Stomach smooth muscle (tissue), 2 donors: ENCODE results near the gene LSM4.

Experiments
- H3K27ac ChIP-seq: one replicate; pipeline ENCODE4 v1.7.0; 2013; ENCODE audit warnings: mild to moderate bottlenecking, low read length, inconsistent platforms
- H3K27me3 ChIP-seq, 2 donors: one replicate each; pipeline ENCODE4 v1.7.0; 2013; ENCODE audit warnings: low read length in 2 of 2; ENCODE audit not compliant: insufficient read depth in 2 of 2, control insufficient read depth in 1 of 2
- H3K36me3 ChIP-seq, 2 donors: one replicate each; pipeline ENCODE4 v1.7.0; 2013; ENCODE audit warnings: low read length in 2 of 2; ENCODE audit not compliant: control insufficient read depth in 2 of 2, insufficient read depth in 2 of 2
- H3K4me1 ChIP-seq: one replicate; pipeline ENCODE4 v1.7.0; 2013; ENCODE audit warnings: low read length; ENCODE audit not compliant: control insufficient read depth, insufficient read depth
- H3K4me3 ChIP-seq, 2 donors: one replicate each; pipeline ENCODE4 v1.7.0; 2013; ENCODE audit warnings: low read length in 2 of 2
- H3K9ac ChIP-seq, 2 donors: one replicate each; pipeline ENCODE4 v1.7.0; 2013; ENCODE audit warnings: low read length in 2 of 2, mild to moderate bottlenecking in 1 of 2
- H3K9me3 ChIP-seq, 2 donors: one replicate each; pipeline ENCODE4 v1.7.0; 2013; ENCODE audit warnings: low read length in 2 of 2; ENCODE audit not compliant: control insufficient read depth in 2 of 2
- donor health status: healthy.
- donor health status: Pancreatic carcinoma.

The LSM4 gene

DNA sequence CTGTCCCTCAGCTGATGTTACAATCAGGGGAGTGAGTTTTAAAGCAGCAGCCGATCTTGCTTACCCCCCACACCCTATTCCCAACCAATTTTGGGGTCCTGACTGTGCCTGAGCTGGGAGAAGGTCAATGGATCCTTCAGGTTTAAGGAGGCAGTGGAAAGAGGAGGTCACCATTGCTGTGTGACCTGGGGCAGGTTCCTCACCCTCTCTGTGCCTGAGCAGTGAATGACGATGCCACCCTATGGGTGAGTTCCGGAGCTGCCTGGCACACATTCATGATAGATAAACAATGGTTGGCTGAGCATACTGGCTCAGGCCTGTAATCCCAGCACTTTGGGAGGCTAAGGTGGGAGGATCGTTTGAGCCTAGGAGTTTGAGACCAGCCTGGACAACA, 21.2 kb downstream of the LSM4 start:
- Histone ChIP-seq H3K9me3 (no peaks in the 10 kb centered on the region), H3K4me3 (no peak overlapping the region), H3K27me3 (no peaks in the 10 kb centered on the region), H3K36me3 (no peaks in the 10 kb centered on the region), H3K4me1 (peaks cover 45% of the 10 kb centered on the region), H3K9ac (no peak overlapping the region), H3K27ac (peak overlapping the region; percentile 41)

DNA sequence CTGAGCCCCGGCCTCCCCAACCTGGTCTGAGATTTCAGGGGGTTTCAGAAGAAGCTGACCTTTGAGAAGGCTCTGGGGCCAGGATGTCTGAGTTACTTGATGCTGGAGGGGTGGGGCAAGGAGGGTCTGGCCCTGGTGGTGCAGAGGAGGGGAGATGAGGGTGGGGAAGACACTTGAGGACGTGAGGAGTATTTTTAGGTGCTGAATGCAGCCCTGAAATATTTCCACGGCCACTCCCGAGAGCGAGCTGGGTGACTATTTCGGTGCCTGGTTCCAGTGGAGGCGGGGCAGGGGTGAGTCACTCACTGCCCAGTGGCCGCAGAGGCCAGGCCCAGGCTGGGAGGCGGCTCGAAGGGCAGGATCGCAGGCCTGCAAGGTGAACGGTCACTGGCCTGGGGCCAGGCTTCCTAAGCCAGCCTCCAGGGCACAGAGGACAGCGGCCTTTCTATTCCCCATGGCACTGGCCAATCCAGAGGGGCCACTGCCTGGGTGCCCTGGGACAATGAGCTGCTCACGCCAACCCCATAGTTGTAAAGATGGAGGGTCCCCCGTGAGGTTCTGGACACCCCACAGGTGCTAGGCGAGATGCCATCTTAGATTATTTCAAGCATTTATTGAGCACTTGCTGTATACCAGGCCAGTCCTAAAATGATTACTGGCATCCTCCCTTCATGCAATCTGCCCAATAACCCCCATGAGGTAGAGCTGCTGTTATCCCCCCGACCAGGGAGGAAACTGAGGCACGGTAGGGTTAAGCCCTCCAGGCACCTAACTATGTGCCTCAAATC, 21.8 kb downstream of the LSM4 start:
- peak overlapping the region; percentile 41 for H3K27ac ChIP-seq
- H3K27me3 ChIP-seq, result no peaks in the 10 kb centered on the region
- H3K9ac ChIP-seq, result peak overlapping the region in 1 of 2 donors; percentile 21
- H3K9me3 ChIP-seq, result no peaks in the 10 kb centered on the region
- no peak overlapping the region for H3K4me3 ChIP-seq
- H3K4me1 ChIP-seq, result peaks cover 41% of the 10 kb centered on the region
- H3K36me3 ChIP-seq, result no peaks in the 10 kb centered on the region

- H3K36me3 ChIP-seq, result no peaks in the 10 kb centered on the region
- peaks cover 0 to 3% of the 10 kb centered on the region in 2 donors for H3K9me3 ChIP-seq
- no peak overlapping the region for H3K9ac ChIP-seq
- H3K27ac ChIP-seq, result no peak overlapping the region
- no peaks in the 10 kb centered on the region for H3K27me3 ChIP-seq
- peaks cover 27% of the 10 kb centered on the region for H3K4me1 ChIP-seq
- no peak overlapping the region for H3K4me3 ChIP-seq
These were observed 23.2 kb downstream of the LSM4 start for GRCh38 chr19:18299654-18300053.

- Histone ChIP-seq H3K4me3 (no peak overlapping the region), H3K27me3 (no peaks in the 10 kb centered on the region), H3K36me3 (no peaks in the 10 kb centered on the region), H3K27ac (no peak overlapping the region), H3K4me1 (peaks cover 17% of the 10 kb centered on the region), H3K9ac (no peak overlapping the region), H3K9me3 (peaks cover 0 to 3% of the 10 kb centered on the region in 2 donors)
These were observed 24.3 kb downstream of the LSM4 start for GRCh38 chr19:18298601-18299000.

GRCh38 chr19:18297308-18297707, 25.6 kb downstream of the LSM4 start:
- Histone ChIP-seq H3K27ac (no peak overlapping the region), H3K4me1 (peaks cover 20% of the 10 kb centered on the region), H3K27me3 (no peaks in the 10 kb centered on the region), H3K36me3 (no peaks in the 10 kb centered on the region), H3K9ac (no peak overlapping the region), H3K4me3 (no peak overlapping the region), H3K9me3 (peaks cover 0 to 3% of the 10 kb centered on the region in 2 donors)

DNA sequence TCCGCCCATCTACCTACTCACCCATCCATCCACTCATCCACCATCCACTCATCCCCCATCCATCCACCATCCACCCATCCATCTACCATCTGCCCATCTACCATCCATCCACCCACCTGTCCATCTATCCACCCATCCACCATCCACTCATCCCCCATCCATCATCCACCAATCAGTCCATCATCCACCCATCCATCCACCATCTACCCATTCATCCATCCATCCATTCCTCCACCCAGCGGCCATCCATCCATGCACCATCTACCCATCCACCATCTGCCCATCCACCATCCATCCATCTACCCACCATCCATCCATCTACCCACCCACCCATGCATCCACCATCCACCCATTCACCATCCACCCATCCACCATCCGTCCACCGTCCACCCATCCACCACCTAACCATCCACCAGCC, 27.8 kb downstream of the LSM4 start:
- Histone ChIP-seq H3K36me3 (no peaks in the 10 kb centered on the region), H3K9me3 (peaks cover 0 to 3% of the 10 kb centered on the region in 2 donors), H3K4me1 (peaks cover 22% of the 10 kb centered on the region), H3K27ac (no peak overlapping the region), H3K27me3 (no peaks in the 10 kb centered on the region), H3K4me3 (no peak overlapping the region), H3K9ac (no peak overlapping the region)

DNA sequence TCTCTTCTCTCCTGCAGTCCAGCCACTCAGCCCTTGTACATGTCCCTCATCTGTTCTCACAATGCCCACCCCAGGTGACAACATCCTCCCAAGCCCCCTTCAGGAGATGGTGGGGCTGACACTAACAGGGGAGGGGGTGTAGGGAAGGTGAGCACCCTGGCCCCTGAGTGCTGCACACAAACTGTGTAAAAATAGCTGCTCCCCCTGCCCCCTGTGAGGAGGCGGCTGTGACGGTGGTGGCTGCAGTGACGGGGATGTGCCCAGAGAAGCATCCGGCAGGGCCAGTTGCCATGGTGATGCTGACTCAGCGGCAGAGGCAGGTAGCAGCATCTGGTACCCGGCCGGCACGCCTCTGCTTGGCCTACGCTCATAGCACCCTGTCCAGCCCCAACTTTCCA, 28.4 kb downstream of the LSM4 start:
- H3K36me3 ChIP-seq, result no peaks in the 10 kb centered on the region
- H3K9ac ChIP-seq, result no peak overlapping the region
- H3K4me1 ChIP-seq, result peaks cover 25% of the 10 kb centered on the region
- H3K4me3 ChIP-seq, result no peak overlapping the region
- H3K27ac ChIP-seq, result peak overlapping the region; percentile 99
- H3K27me3 ChIP-seq, result no peaks in the 10 kb centered on the region
- H3K9me3 ChIP-seq, result peaks cover 0 to 3% of the 10 kb centered on the region in 2 donors

- no peaks in the 10 kb centered on the region for H3K27me3 ChIP-seq
- peak overlapping the region; percentile 79 to 95 for H3K9ac ChIP-seq
- H3K27ac ChIP-seq, result peak overlapping the region; percentile 99
- peaks cover 0 to 3% of the 10 kb centered on the region in 2 donors for H3K9me3 ChIP-seq
- peaks cover 25% of the 10 kb centered on the region for H3K4me1 ChIP-seq
- peak overlapping the region in 1 of 2 donors; percentile 88 for H3K4me3 ChIP-seq
- H3K36me3 ChIP-seq, result no peaks in the 10 kb centered on the region
These were observed 29.0 kb downstream of the LSM4 start for GRCh38 chr19:18293642-18294466.

DNA sequence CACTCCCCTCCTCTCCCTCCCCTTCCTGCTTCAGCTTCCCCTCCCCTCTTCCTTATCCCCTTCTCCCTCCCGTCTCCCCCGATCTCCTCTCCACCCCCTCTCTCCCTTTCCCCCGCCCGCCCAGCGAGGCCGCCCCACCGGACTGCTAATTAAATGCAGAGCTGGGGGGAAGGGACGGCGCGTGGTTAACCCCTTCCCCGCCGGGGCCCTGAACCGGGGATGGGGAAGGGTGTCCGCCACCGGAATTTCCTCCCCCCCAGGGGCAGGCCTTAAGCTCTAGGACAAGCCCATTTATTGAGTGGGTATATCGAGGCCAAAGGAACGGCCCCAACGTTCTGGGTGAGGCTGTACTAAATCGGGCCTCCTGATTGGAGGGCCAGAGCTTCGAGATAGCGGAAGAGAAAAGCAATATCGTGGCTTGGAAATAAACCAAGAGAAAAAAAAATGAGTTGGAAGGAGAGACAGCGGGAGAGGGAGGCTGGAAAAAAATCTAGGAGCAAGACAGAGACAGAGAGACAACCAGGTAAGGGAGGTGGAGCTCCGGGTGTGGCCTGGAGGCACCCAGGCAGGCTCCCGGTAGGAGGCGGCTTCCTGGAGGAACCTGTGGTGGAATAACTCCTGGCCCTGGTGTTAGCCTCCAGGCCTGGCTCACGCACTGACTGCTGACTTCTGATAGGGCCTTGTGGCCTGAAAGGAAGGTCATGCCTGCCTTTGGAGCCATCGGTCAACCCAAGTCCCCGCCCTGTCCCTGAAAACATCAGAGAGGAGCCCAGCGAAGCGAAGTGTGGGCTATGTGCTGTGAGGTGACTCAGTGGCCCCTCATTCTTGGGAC, 29.9 kb downstream of the LSM4 start:
- no peaks in the 10 kb centered on the region for H3K27me3 ChIP-seq
- H3K9ac ChIP-seq, result peak overlapping the region; percentile 95 to 99
- peaks cover 0 to 3% of the 10 kb centered on the region in 2 donors for H3K9me3 ChIP-seq
- H3K36me3 ChIP-seq, result no peaks in the 10 kb centered on the region
- peak overlapping the region; percentile 99 for H3K27ac ChIP-seq
- peak overlapping the region; percentile 79 to 88 for H3K4me3 ChIP-seq
- H3K4me1 ChIP-seq, result peaks cover 25% of the 10 kb centered on the region

DNA sequence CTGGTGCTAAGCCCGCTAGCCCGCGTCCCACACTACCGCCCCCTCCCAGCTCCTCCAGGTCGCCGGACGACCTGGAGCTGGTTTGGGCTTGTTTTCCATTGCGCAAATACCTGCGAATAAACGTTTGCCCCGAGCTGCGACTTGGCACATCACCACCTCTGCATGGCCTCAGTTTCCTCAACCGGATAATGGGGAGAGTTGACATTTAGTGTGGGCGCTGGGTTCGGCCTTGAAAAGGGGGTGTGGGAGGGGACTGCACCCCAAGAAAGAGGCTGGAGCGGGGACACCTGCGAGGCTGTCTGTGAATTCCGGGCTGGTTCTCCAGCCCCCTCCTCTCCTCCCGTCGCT, 30.4 kb downstream of the LSM4 start:
- Histone ChIP-seq H3K9ac (peak overlapping the region; percentile 95 to 99), H3K36me3 (no peaks in the 10 kb centered on the region), H3K9me3 (peaks cover 0 to 3% of the 10 kb centered on the region in 2 donors), H3K4me1 (peaks cover 25% of the 10 kb centered on the region), H3K27me3 (no peaks in the 10 kb centered on the region), H3K27ac (peak overlapping the region; percentile 99), H3K4me3 (peak overlapping the region; percentile 79 to 88)
